HepG2 (cell line): ENCODE results near the gene GPR176. TPM values are rescaled to one million over a fixed set of nuclear protein-coding genes. Genes with fewer than 3 reads are reported as not detected.

Experiments used
- ATAC-seq: fragments of 200-7000 bp; cut with Tn5 transposase; 3 replicates; pipeline ENCODE4 v1.9.1; 2020; ENCODE audit warnings: mild to moderate bottlenecking, moderate library complexity
- BruUV-seq: library from RNA; stranded (reverse); fragments of 400-500 nt; replicated peaks from 2 replicates; lab custom pipeline; 2021; lab: Mats Ljungman, UMichigan
- CTCF ChIA-PET: fragments of 300-600 bp; formaldehyde crosslinking; extraction: SDS; loops from one replicate; lab custom pipeline; 2021; ENCODE audit warnings: low total read pairs, inconsistent platforms, low intra/inter-chr PET ratio; lab: Yijun Ruan, JAX
- POLR2A ChIA-PET: fragments of 350-600 bp; sonication (Branson Sonifier 250); formaldehyde crosslinking; loops from one replicate; lab custom pipeline; 2020; ENCODE audit warnings: antibody characterized with exemption, inconsistent platforms; lab: Yijun Ruan, JAX
- DNase-seq: peaks from one replicate; pipeline ENCODE4 v3.0.0-alpha.2; 2015; ENCODE audit warnings: low spot score
- FAIRE-seq: peaks from 3 replicates; lab custom pipeline; 2011; peaks lifted over from hg19 to GRCh38; lab: Jason Lieb, UNC
- H2AFZ ChIP-seq: one replicate; pipeline ENCODE4 v1.6.1; 2011; ENCODE audit warnings: low read length, inconsistent platforms
- H3K27ac ChIP-seq: fragments of 300-600 bp; 3 replicates; pipeline ENCODE4 v1.8.0; 2011; ENCODE audit warnings: mixed run types, mild to moderate bottlenecking, mixed read lengths, low read length, inconsistent platforms; ENCODE audit not compliant: insufficient read depth; ENCODE audit errors: extremely low read length
- H3K27me3 ChIP-seq, 2 experiments: fragments of 200-600 bp in 1 of 2; 2 replicates in 1 of 2; 3 replicates in 1 of 2; pipeline versions ENCODE4 v1.6.0 to v1.8.0; 2011; ENCODE audit warnings: low read length in 2 of 2, mild to moderate bottlenecking in 2 of 2, moderate library complexity in 2 of 2, inconsistent platforms in 1 of 2; ENCODE audit not compliant: insufficient read depth in 2 of 2, control insufficient read depth in 1 of 2
- H3K36me3 ChIP-seq, 2 experiments: fragments of 200-600 bp in 1 of 2; replicated peaks in 1 of 2; 2 replicates in 1 of 2; 3 replicates in 1 of 2; pipeline versions ENCODE4 v1.5.1 to v1.8.0; 2011; ENCODE audit warnings: low read length in 2 of 2, inconsistent platforms in 1 of 2; ENCODE audit not compliant: insufficient read depth in 2 of 2, control insufficient read depth in 1 of 2
- H3K4me1 ChIP-seq: 2 replicates; pipeline ENCODE4 v1.5.1; 2012; ENCODE audit warnings: low read length, inconsistent platforms; ENCODE audit not compliant: insufficient read depth
- H3K4me2 ChIP-seq: 2 replicates; pipeline ENCODE4 v1.6.0; 2011; ENCODE audit warnings: low read depth, low read length, inconsistent platforms
- H3K4me3 ChIP-seq, 3 experiments: fragments of 200-600 bp in 1 of 3; sonication (generic), shearing (Covaris generic) in 1 of 3; replicated peaks in 1 of 3; 2 replicates each; pipeline ENCODE4 v1.5.1; 2011 to 2016; ENCODE audit warnings: low read length in 3 of 3, inconsistent platforms in 2 of 3, low read depth in 2 of 3, mild to moderate bottlenecking in 2 of 3, control low read depth in 1 of 3, mixed read lengths in 1 of 3; ENCODE audit not compliant: insufficient read depth in 1 of 3
- H3K79me2 ChIP-seq: one replicate; pipeline ENCODE4 v1.6.1; 2011; ENCODE audit warnings: low read length, inconsistent platforms; ENCODE audit not compliant: insufficient read depth
- H3K9ac ChIP-seq: 2 replicates; pipeline ENCODE4 v1.6.0; 2011; ENCODE audit warnings: mild to moderate bottlenecking, low read depth, low read length, inconsistent platforms; ENCODE audit not compliant: insufficient read depth
- H3K9me3 ChIP-seq: 2 replicates; pipeline ENCODE4 v1.5.1; 2012; ENCODE audit warnings: mild to moderate bottlenecking, low read length
- H4K20me1 ChIP-seq: 2 replicates; pipeline ENCODE4 v1.6.0; 2011; ENCODE audit warnings: inconsistent platforms, mild to moderate bottlenecking, low read length, moderate library complexity; ENCODE audit not compliant: insufficient read depth
- CREB1 ChIP-seq, 2 experiments: fragments of 450-650 bp in 1 of 2; IDR thresholded peaks; 2 replicates each; pipeline ENCODE4 v1.6.1; 2016 to 2017; ENCODE audit warnings: control low read depth in 1 of 2, mild to moderate bottlenecking in 1 of 2, missing compliant biosample characterization in 1 of 2, missing genetic modification characterization in 1 of 2
- FOSL2 ChIP-seq: sonication (generic); formaldehyde crosslinking; IDR thresholded peaks from 2 replicates; pipeline ENCODE4 v1.4.0; 2020; ENCODE audit warnings: missing genetic modification reagents
- POLR2A ChIP-seq, 2 experiments: IDR thresholded peaks; 2 replicates each; pipeline ENCODE4 v1.6.1; 2011; ENCODE audit warnings: low read depth in 2 of 2, low read length in 2 of 2, mild to moderate bottlenecking in 1 of 2, moderate library complexity in 1 of 2; ENCODE audit not compliant: insufficient read depth in 1 of 2
- ZNF589 ChIP-seq: sonication (generic); formaldehyde crosslinking; conservative IDR thresholded peaks from 2 replicates; pipeline ENCODE4 v1.8.0; 2022; ENCODE audit warnings: mild to moderate bottlenecking, moderate library complexity, missing genetic modification reagents
- ZNF605 ChIP-seq: sonication (generic); formaldehyde crosslinking; IDR thresholded peaks from 2 replicates; pipeline ENCODE4 v1.8.0; 2022; ENCODE audit warnings: mild to moderate bottlenecking, missing genetic modification reagents
- WGBS: methylation state at CpG from one replicate; pipeline ENCODE4 v1.1.6; 2017; ENCODE audit warnings: low lambda C conversion rate; 5-methylcytosine and 5-hydroxymethylcytosine counted together
- in situ Hi-C: cut with HindIII; loops from 2 replicates; pipeline ENCODE4 v1.10.0; 2017; ENCODE audit warnings: low pct_unique_long_range_greater_than_20kb; ENCODE audit not compliant: extremely low pct_ligation_motif_present
- intact Hi-C: fragments of 100-400 bp; cut with micrococcal nuclease; formaldehyde crosslinking; loops from one replicate; pipeline ENCODE4 v1.10.0; 2022; ENCODE audit not compliant: unreplicated experiment
- polyA plus RNA-seq, 8 experiments: library from polyadenylated mRNA; depleted of rRNA in 3 of 8; stranded (reverse) in 7 of 8; unstranded in 1 of 8; fragments of >200 nt; fragmentation: Illumina TruSeq in 4 of 8; extraction: Trizol in 4 of 8; gene quantifications; 2 replicates each; pipeline versions ENCODE4 v1.2.1 to v1.2.3, GENCODE V29; 2011 to 2016; ENCODE audit warnings: low read depth in 4 of 8, missing spikeins in 1 of 8, mixed read lengths in 1 of 8; ENCODE audit not compliant: insufficient read depth in 1 of 8
- total RNA-seq, 5 experiments: library from RNA; depleted of rRNA; stranded (reverse); fragments of >200 nt; fragmentation: Illumina TruSeq; extraction: Trizol; gene quantifications; 2 replicates each; pipeline ENCODE4 v1.2.3, GENCODE V29; 2016; ENCODE audit warnings: low read depth in 1 of 5
- TF ChIP-seq, protein P1 (sequence below): sonication (generic); formaldehyde crosslinking; IDR thresholded peaks from 2 replicates; pipeline ENCODE4 v1.9.0; 2021; ENCODE audit warnings: mild to moderate bottlenecking, missing genetic modification reagents
- TF ChIP-seq, protein P2 (sequence below): sonication (generic); formaldehyde crosslinking; IDR thresholded peaks from 2 replicates; pipeline ENCODE4 v1.4.0; 2020; ENCODE audit warnings: mild to moderate bottlenecking, missing genetic modification reagents
- TF ChIP-seq, protein P3 (sequence below): IDR thresholded peaks from 2 replicates; pipeline ENCODE4 v1.6.1; 2012; ENCODE audit warnings: low read length, improper control_type of control experiment
- TF ChIP-seq, protein P4 (sequence below): sonication (generic); formaldehyde crosslinking; IDR thresholded peaks from 2 replicates; pipeline ENCODE4 v1.4.0; 2020; ENCODE audit warnings: missing genetic modification reagents
- TF ChIP-seq, protein P5 (sequence below): fragments of 450-650 bp; IDR thresholded peaks from 2 replicates; pipeline ENCODE4 v1.6.1; 2017

Gene GPR176
- total and polyA plus RNA-seq, 2 of the 13 experiments (the other 11 are each of a cell fraction or from before 2014, with no cell fraction given) = 0.11 to 0.20 TPM

DNA sequence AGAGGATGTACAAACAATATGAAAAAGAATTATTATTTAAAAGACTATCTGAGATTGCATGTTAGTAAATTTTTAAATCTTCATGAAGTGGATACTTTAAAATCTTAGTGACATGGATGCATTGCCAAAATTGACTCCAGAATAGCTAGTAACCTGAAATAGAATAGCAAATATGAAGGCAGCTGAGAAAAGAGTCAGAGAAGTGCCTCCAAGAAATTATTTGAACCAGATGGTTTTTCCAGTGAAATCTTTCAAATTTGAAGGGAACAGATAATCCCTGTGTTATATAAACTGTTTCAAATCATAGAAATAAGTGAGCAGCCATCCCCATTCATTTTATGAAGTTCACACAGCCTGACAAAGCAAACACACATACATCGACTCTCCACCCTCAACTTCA is 167.1 kb downstream of the GPR176 start:
- H3K9me3 ChIP-seq = no peaks in the 10 kb centered on the region
- H3K4me1 ChIP-seq = no peaks in the 10 kb centered on the region
- ATAC-seq (no peak), DNase-seq (no peak), FAIRE-seq (no peak)
- in situ Hi-C loops (no loop called here), intact Hi-C loops (no loop called here)
- no peaks in the 10 kb centered on the region for H3K36me3 ChIP-seq
- H3K27ac ChIP-seq = no peak overlapping the region
- no peak overlapping the region for H3K4me3 ChIP-seq
- no peaks in the 10 kb centered on the region for H4K20me1 ChIP-seq
- no TSS peak for BruUV-seq
- H3K4me2 ChIP-seq = no peak overlapping the region
- no peak overlapping the region for H3K9ac ChIP-seq
- no peak overlapping the region for H2AFZ ChIP-seq
- ChIA-PET POLR2A (no interaction called here), CTCF (interaction anchor here (0.8 kb wide), 1 partner anchor 67 kb away, joined by 4 read pairs; no protein-coding TSS in a partner anchor)
- WGBS = 0% methylated on average over 1 of the region's 1 CpG
- H3K79me2 ChIP-seq = no peaks in the 10 kb centered on the region
- no peaks in the 10 kb centered on the region for H3K27me3 ChIP-seq
- TF ChIP-seq, protein P1, sequence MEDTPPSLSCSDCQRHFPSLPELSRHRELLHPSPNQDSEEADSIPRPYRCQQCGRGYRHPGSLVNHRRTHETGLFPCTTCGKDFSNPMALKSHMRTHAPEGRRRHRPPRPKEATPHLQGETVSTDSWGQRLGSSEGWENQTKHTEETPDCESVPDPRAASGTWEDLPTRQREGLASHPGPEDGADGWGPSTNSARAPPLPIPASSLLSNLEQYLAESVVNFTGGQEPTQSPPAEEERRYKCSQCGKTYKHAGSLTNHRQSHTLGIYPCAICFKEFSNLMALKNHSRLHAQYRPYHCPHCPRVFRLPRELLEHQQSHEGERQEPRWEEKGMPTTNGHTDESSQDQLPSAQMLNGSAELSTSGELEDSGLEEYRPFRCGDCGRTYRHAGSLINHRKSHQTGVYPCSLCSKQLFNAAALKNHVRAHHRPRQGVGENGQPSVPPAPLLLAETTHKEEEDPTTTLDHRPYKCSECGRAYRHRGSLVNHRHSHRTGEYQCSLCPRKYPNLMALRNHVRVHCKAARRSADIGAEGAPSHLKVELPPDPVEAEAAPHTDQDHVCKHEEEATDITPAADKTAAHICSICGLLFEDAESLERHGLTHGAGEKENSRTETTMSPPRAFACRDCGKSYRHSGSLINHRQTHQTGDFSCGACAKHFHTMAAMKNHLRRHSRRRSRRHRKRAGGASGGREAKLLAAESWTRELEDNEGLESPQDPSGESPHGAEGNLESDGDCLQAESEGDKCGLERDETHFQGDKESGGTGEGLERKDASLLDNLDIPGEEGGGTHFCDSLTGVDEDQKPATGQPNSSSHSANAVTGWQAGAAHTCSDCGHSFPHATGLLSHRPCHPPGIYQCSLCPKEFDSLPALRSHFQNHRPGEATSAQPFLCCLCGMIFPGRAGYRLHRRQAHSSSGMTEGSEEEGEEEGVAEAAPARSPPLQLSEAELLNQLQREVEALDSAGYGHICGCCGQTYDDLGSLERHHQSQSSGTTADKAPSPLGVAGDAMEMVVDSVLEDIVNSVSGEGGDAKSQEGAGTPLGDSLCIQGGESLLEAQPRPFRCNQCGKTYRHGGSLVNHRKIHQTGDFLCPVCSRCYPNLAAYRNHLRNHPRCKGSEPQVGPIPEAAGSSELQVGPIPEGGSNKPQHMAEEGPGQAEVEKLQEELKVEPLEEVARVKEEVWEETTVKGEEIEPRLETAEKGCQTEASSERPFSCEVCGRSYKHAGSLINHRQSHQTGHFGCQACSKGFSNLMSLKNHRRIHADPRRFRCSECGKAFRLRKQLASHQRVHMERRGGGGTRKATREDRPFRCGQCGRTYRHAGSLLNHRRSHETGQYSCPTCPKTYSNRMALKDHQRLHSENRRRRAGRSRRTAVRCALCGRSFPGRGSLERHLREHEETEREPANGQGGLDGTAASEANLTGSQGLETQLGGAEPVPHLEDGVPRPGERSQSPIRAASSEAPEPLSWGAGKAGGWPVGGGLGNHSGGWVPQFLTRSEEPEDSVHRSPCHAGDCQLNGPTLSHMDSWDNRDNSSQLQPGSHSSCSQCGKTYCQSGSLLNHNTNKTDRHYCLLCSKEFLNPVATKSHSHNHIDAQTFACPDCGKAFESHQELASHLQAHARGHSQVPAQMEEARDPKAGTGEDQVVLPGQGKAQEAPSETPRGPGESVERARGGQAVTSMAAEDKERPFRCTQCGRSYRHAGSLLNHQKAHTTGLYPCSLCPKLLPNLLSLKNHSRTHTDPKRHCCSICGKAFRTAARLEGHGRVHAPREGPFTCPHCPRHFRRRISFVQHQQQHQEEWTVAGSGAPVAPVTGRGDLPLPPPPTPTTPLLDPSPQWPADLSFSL = no peak
- no peak for TF ChIP-seq FOSL2 (CRISPR knock-in tag)
- TF ChIP-seq, protein P2, sequence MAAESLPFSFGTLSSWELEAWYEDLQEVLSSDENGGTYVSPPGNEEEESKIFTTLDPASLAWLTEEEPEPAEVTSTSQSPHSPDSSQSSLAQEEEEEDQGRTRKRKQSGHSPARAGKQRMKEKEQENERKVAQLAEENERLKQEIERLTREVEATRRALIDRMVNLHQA (CRISPR knock-in tag) = no peak
- TF ChIP-seq CREB1 (IDR thresholded peaks at IDR 0.05) = no peak
- no peak for TF ChIP-seq CREB1 (CRISPR knock-in tag; IDR thresholded peaks at IDR 0.05)
- TF ChIP-seq, protein P3, sequence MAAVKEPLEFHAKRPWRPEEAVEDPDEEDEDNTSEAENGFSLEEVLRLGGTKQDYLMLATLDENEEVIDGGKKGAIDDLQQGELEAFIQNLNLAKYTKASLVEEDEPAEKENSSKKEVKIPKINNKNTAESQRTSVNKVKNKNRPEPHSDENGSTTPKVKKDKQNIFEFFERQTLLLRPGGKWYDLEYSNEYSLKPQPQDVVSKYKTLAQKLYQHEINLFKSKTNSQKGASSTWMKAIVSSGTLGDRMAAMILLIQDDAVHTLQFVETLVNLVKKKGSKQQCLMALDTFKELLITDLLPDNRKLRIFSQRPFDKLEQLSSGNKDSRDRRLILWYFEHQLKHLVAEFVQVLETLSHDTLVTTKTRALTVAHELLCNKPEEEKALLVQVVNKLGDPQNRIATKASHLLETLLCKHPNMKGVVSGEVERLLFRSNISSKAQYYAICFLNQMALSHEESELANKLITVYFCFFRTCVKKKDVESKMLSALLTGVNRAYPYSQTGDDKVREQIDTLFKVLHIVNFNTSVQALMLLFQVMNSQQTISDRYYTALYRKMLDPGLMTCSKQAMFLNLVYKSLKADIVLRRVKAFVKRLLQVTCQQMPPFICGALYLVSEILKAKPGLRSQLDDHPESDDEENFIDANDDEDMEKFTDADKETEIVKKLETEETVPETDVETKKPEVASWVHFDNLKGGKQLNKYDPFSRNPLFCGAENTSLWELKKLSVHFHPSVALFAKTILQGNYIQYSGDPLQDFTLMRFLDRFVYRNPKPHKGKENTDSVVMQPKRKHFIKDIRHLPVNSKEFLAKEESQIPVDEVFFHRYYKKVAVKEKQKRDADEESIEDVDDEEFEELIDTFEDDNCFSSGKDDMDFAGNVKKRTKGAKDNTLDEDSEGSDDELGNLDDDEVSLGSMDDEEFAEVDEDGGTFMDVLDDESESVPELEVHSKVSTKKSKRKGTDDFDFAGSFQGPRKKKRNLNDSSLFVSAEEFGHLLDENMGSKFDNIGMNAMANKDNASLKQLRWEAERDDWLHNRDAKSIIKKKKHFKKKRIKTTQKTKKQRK = no peak
- no peak for TF ChIP-seq ZNF605
- no peak for TF ChIP-seq POLR2A (IDR thresholded peaks at IDR 0.05; ENCODE audit: insufficient read depth in 1 of 2, low read depth in 2 of 2, low read length in 2 of 2)
- TF ChIP-seq, protein P4, sequence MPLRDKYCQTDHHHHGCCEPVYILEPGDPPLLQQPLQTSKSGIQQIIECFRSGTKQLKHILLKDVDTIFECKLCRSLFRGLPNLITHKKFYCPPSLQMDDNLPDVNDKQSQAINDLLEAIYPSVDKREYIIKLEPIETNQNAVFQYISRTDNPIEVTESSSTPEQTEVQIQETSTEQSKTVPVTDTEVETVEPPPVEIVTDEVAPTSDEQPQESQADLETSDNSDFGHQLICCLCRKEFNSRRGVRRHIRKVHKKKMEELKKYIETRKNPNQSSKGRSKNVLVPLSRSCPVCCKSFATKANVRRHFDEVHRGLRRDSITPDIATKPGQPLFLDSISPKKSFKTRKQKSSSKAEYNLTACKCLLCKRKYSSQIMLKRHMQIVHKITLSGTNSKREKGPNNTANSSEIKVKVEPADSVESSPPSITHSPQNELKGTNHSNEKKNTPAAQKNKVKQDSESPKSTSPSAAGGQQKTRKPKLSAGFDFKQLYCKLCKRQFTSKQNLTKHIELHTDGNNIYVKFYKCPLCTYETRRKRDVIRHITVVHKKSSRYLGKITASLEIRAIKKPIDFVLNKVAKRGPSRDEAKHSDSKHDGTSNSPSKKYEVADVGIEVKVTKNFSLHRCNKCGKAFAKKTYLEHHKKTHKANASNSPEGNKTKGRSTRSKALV (CRISPR knock-in tag) = no peak
- no peak for TF ChIP-seq ZNF589 (CRISPR knock-in tag)
- TF ChIP-seq, protein P5, sequence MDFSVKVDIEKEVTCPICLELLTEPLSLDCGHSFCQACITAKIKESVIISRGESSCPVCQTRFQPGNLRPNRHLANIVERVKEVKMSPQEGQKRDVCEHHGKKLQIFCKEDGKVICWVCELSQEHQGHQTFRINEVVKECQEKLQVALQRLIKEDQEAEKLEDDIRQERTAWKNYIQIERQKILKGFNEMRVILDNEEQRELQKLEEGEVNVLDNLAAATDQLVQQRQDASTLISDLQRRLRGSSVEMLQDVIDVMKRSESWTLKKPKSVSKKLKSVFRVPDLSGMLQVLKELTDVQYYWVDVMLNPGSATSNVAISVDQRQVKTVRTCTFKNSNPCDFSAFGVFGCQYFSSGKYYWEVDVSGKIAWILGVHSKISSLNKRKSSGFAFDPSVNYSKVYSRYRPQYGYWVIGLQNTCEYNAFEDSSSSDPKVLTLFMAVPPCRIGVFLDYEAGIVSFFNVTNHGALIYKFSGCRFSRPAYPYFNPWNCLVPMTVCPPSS = no peak
